Purkinje cell (primary cell): ENCODE data around the gene BRPF1. TPM values are rescaled to one million over a fixed set of nuclear protein-coding genes. Genes with fewer than 3 reads are reported as not detected.

Source experiments
- polyA plus RNA-seq: library from polyadenylated mRNA; unstranded; fragments of >200 nt; fragmentation: Nextera tagmentation; gene quantifications from 2 replicates; pipeline ENCODE4 v1.2.1, GENCODE V29; 2014

BRPF1 gene
- polyA plus RNA-seq: 0.85 and 0.97 TPM in 2 replicates

GRCh38 chr3:9731206-9732079, at the start of gene BRPF1:
TSS of gene BRPF1 (plus strand) at chr3:9731735. CDS start at chr3:9734141, 2,406 bp downstream.

GRCh38 chr3:9703736-9704346, 27.7 kb upstream of the BRPF1 start, which contains the start of gene CPNE9:
TSS of gene CPNE9 (plus strand) at chr3:9703833. CDS start at chr3:9703997, 164 bp downstream.

GRCh38 chr3:9749645-9750555, 18.4 kb downstream of the BRPF1 start, which contains the start of gene OGG1:
TSS of gene OGG1 (plus strand) at chr3:9749952. CDS start at chr3:9750287, 335 bp downstream.

GRCh38 chr3:9769426-9770275, 38.1 kb downstream of the BRPF1 start, which contains the start of gene CAMK1:
TSS of gene CAMK1 (minus strand) at chr3:9769947. CDS start at chr3:9767749, 2,198 bp downstream.

GRCh38 chr3:9792405-9793160, 61.0 kb downstream of the BRPF1 start, which contains the start of the genes ARPC4 and TADA3:
TSS of gene ARPC4 (plus strand) at chr3:9793082. CDS start at chr3:9793122, 40 bp downstream.
TSS of gene TADA3 (minus strand) at chr3:9792473. CDS start at chr3:9791466, 1,007 bp downstream.

Other genes starting within 250 kb of the BRPF1 start
- 3.7 and 6.4 TPM in 2 replicates for gene LHFPL4, start 177.9 kb upstream of the BRPF1 start, polyA plus RNA-seq
- gene MTMR14, start 82.2 kb upstream of the BRPF1 start, polyA plus RNA-seq: 4.3 and 7.9 TPM in 2 replicates
- gene CPNE9, start 27.9 kb upstream of the BRPF1 start, polyA plus RNA-seq: 6.6 and 12.5 TPM in 2 replicates
- 1.9 and 2.9 TPM in 2 replicates for gene OGG1, start 18.2 kb downstream of the BRPF1 start, polyA plus RNA-seq
- gene CAMK1, start 38.2 kb downstream of the BRPF1 start, polyA plus RNA-seq: 8.3 and 13.7 TPM in 2 replicates
- 12.9 and 15.4 TPM in 2 replicates for gene TADA3, start 60.7 kb downstream of the BRPF1 start, polyA plus RNA-seq
- 63.2 and 66.1 TPM in 2 replicates for gene ARPC4, start 61.3 kb downstream of the BRPF1 start, polyA plus RNA-seq
- 3.5 and 13.1 TPM in 2 replicates for gene TTLL3, start 78.5 kb downstream of the BRPF1 start, polyA plus RNA-seq
- 43.3 and 50.7 TPM in 2 replicates for gene RPUSD3, start 112.3 kb downstream of the BRPF1 start, polyA plus RNA-seq
- gene CIDEC, start 148.5 kb downstream of the BRPF1 start, polyA plus RNA-seq: not detected in 2 replicates
- 73.1 and 97.0 TPM in 2 replicates for gene JAGN1, start 158.9 kb downstream of the BRPF1 start, polyA plus RNA-seq
- gene IL17RE, start 171.1 kb downstream of the BRPF1 start, polyA plus RNA-seq: 0.42 TPM in 1 of 2 replicates, not detected in the other
- gene IL17RC, start 185.4 kb downstream of the BRPF1 start, polyA plus RNA-seq: not detected in 2 replicates
- gene CRELD1, start 202.1 kb downstream of the BRPF1 start, polyA plus RNA-seq: 118 and 135 TPM in 2 replicates
- gene PRRT3, start 220.7 kb downstream of the BRPF1 start, polyA plus RNA-seq: 4.9 and 5.1 TPM in 2 replicates